K562 (cell line): ENCODE data around the gene CD34. TPM values are rescaled to one million over a fixed set of nuclear protein-coding genes. Genes with fewer than 3 reads are reported as not detected.
A peak's percentile ranks its signal among the peaks of the same experiment; 100 is the strongest.

Experiments used
- ILF3 ChIP-seq: fragments of 450-650 bp; IDR thresholded peaks from 2 replicates; pipeline ENCODE4 v1.6.1; 2018; ENCODE audit warnings: antibody characterized with exemption, mild to moderate bottlenecking, moderate library complexity, borderline replicate concordance
- MEIS2 ChIP-seq: fragments of 450-650 bp; IDR thresholded peaks from 2 replicates; pipeline ENCODE4 v1.6.1; 2014; ENCODE audit warnings: mild to moderate bottlenecking; ENCODE audit not compliant: partially characterized antibody
- NFXL1 ChIP-seq: fragments of 450-650 bp; formaldehyde crosslinking; IDR thresholded peaks from 2 replicates; pipeline ENCODE4 v1.4.0; 2021; ENCODE audit warnings: mild to moderate bottlenecking
- NRF1 ChIP-seq, 2 experiments: fragments of 450-650 bp; IDR thresholded peaks in 1 of 2; conservative IDR thresholded peaks in 1 of 2; 2 replicates each; pipeline ENCODE4 v1.6.1; 2014; ENCODE audit warnings: mild to moderate bottlenecking in 2 of 2
- RCOR1 ChIP-seq, 2 experiments: IDR thresholded peaks; 2 replicates each; pipeline ENCODE4 v1.6.1; 2012; ENCODE audit warnings: low read depth in 2 of 2, low read length in 2 of 2, borderline replicate concordance in 1 of 2, improper control_type of control experiment in 1 of 2
- SIRT6 ChIP-seq: IDR thresholded peaks from one replicate; pipeline ENCODE4 v1.6.1; 2012; ENCODE audit warnings: low read depth, mild to moderate bottlenecking, control low read depth, inconsistent platforms, low read length, moderate library complexity
- SMAD3 ChIP-seq: fragments of 450-650 bp; formaldehyde crosslinking; conservative IDR thresholded peaks from 2 replicates; pipeline ENCODE4 v1.4.0; 2020; ENCODE audit warnings: mild to moderate bottlenecking
- SP2 ChIP-seq: IDR thresholded peaks from 2 replicates; pipeline ENCODE4 v1.6.1; 2011; ENCODE audit warnings: mild to moderate bottlenecking, low read depth, low read length, moderate library complexity; ENCODE audit not compliant: poor library complexity, severe bottlenecking; ENCODE audit errors: extremely low read depth
- TAF1 ChIP-seq: IDR thresholded peaks from 2 replicates; pipeline ENCODE4 v1.6.1; 2011; ENCODE audit warnings: mild to moderate bottlenecking, low read length, moderate library complexity; ENCODE audit not compliant: insufficient read depth, control insufficient read depth, severe bottlenecking; ENCODE audit errors: extremely low read depth
- ZNF507 ChIP-seq: conservative IDR thresholded peaks from 2 replicates; pipeline ENCODE4 v1.6.1; 2017; ENCODE audit warnings: missing genetic modification characterization, missing compliant biosample characterization
- ZNF586 ChIP-seq: fragments of 450-650 bp; formaldehyde crosslinking; conservative IDR thresholded peaks from 2 replicates; pipeline ENCODE4 v1.4.0; 2020; ENCODE audit warnings: mild to moderate bottlenecking, moderate library complexity
- ZNF717 ChIP-seq: fragments of 250-450 bp; sonication (Bioruptor Pico); IDR thresholded peaks from 2 replicates; pipeline ENCODE4 v1.5.0; 2021
- ZNF785 ChIP-seq: fragments of 250-450 bp; sonication (Bioruptor Pico); IDR thresholded peaks from 2 replicates; pipeline ENCODE4 v1.4.0; 2020; ENCODE audit warnings: mild to moderate bottlenecking
- polyA plus RNA-seq, 8 experiments: library from polyadenylated mRNA; depleted of rRNA in 4 of 8; stranded (reverse) in 5 of 8; unstranded in 3 of 8; fragments of >200 nt; fragmentation: Nextera tagmentation in 2 of 8; fragmentation: Illumina TruSeq in 1 of 8; extraction: Ambion mirVana in 2 of 8; extraction: Trizol in 1 of 8; gene quantifications; 2 replicates each; pipeline versions ENCODE4 v1.2.1 to v1.2.3, GENCODE V29; 2011 to 2014; ENCODE audit warnings: inconsistent platforms in 1 of 8, missing spikeins in 1 of 8
- total RNA-seq, 7 experiments: library from RNA; depleted of rRNA in 6 of 7; stranded (reverse); fragments of >200 nt in 6 of 7; fragmentation: Illumina TruSeq in 2 of 7; extraction: Trizol in 2 of 7; gene quantifications; 2 replicates each; pipeline versions ENCODE4 v1.2.1 to v1.2.3, GENCODE V29; 2011 to 2021; ENCODE audit warnings: low replicate concordance in 1 of 7
- TF ChIP-seq, protein P1 (sequence below): fragments of 250-450 bp; sonication (Bioruptor Pico); IDR thresholded peaks from 2 replicates; pipeline ENCODE4 v1.6.1; 2021; ENCODE audit warnings: mild to moderate bottlenecking
- TF ChIP-seq, protein P2 (sequence below): fragments of 450-650 bp; conservative IDR thresholded peaks from 2 replicates; pipeline ENCODE4 v1.6.1; 2016; ENCODE audit warnings: missing genetic modification characterization, low read depth, mild to moderate bottlenecking, missing compliant biosample characterization, moderate library complexity
- TF ChIP-seq, protein P3 (sequence below): fragments of 450-650 bp; formaldehyde crosslinking; IDR thresholded peaks from 2 replicates; pipeline ENCODE4 v1.4.0; 2022; ENCODE audit warnings: missing genetic modification characterization
- TF ChIP-seq, protein P4 (sequence below): fragments of 250-450 bp; sonication (Bioruptor Pico); IDR thresholded peaks from 2 replicates; pipeline ENCODE4 v1.5.1; 2021; ENCODE audit warnings: mild to moderate bottlenecking
- TF ChIP-seq, protein P5 (sequence below): fragments of 450-650 bp; IDR thresholded peaks from 2 replicates; pipeline ENCODE4 v1.6.1; 2017; ENCODE audit warnings: antibody characterized with exemption, mild to moderate bottlenecking

The CD34 gene
- total and polyA plus RNA-seq, 9 of the 15 experiments (the other 6 are each of a cell fraction or from before 2014, with no cell fraction given) = not detected

DNA sequence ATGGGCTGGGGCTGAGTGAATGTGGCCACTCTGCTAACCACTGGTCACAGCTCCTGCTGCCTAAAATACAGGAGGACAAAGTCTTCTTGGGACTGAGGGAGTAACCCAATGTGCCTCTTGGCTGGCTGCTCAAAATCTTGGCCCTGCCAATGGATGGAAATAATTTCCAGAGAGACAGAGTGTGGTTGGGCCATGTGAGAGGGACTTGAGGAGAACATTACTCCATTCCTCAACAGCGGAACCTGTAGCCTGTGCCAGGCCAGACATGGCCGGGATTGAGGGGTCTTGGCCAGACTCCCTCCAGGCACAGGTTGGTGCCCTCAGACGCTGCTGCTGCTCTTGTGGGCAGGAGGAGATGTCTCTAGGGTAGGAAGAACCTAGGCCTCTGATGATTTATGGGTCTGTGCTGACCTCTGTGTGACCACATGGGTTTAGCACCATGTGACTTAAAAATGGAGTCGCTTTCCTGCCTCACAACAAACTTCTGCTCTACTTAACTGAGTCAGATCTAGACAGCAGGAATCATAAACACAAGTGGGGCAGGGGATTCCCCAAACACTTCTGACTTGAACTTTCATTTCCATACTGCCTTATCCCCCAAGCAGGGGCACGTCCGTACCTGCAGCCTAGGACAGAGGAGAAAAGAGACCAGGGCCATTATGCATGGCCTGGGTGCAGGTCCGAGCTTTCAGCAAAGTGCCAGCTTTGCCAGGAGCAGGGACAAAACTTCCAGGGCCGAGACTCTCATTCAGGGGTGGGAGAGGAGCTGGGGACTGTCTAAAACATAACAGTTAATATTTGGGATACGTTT lies 79.2 kb downstream of the CD34 start (continued):
- TF ChIP-seq ZNF507 (tag) = no peak
- TF ChIP-seq SIRT6 = no peak
- TF ChIP-seq RCOR1 (IDR thresholded peaks at IDR 0.05; ENCODE audit: borderline replicate concordance in 1 of 2, low read depth in 2 of 2, low read length in 2 of 2) = no peak
- TF ChIP-seq, protein P1, sequence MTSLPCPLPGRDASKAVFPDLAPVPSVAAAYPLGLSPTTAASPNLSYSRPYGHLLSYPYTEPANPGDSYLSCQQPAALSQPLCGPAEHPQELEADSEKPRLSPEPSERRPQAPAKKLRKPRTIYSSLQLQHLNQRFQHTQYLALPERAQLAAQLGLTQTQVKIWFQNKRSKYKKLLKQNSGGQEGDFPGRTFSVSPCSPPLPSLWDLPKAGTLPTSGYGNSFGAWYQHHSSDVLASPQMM = no peak
- no peak for TF ChIP-seq NRF1 (conservative IDR thresholded peaks at IDR 0.05 in 1 of 2, IDR thresholded peaks at IDR 0.05 in 1 of 2)
- no peak for TF ChIP-seq ZNF785
- no peak for TF ChIP-seq SP2
- TF ChIP-seq SMAD3 (CRISPR knock-in tag) = peak; percentile 70; the same call in 1 of the 2 replicates
- TF ChIP-seq, protein P2, sequence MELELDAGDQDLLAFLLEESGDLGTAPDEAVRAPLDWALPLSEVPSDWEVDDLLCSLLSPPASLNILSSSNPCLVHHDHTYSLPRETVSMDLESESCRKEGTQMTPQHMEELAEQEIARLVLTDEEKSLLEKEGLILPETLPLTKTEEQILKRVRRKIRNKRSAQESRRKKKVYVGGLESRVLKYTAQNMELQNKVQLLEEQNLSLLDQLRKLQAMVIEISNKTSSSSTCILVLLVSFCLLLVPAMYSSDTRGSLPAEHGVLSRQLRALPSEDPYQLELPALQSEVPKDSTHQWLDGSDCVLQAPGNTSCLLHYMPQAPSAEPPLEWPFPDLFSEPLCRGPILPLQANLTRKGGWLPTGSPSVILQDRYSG (tag) = peak; percentile 36; the same call in 1 of the 2 replicates
- TF ChIP-seq, protein P3, sequence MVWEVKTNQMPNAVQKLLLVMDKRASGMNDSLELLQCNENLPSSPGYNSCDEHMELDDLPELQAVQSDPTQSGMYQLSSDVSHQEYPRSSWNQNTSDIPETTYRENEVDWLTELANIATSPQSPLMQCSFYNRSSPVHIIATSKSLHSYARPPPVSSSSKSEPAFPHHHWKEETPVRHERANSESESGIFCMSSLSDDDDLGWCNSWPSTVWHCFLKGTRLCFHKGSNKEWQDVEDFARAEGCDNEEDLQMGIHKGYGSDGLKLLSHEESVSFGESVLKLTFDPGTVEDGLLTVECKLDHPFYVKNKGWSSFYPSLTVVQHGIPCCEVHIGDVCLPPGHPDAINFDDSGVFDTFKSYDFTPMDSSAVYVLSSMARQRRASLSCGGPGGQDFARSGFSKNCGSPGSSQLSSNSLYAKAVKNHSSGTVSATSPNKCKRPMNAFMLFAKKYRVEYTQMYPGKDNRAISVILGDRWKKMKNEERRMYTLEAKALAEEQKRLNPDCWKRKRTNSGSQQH (CRISPR knock-in tag) = no peak
- no peak for TF ChIP-seq TAF1
- no peak; the same call in 1 of the 2 replicates for TF ChIP-seq NFXL1 (CRISPR knock-in tag)
- peak; percentile 92 for TF ChIP-seq MEIS2
- no peak for TF ChIP-seq ILF3
- TF ChIP-seq ZNF717 (CRISPR knock-in tag) = no peak
- TF ChIP-seq, protein P4, sequence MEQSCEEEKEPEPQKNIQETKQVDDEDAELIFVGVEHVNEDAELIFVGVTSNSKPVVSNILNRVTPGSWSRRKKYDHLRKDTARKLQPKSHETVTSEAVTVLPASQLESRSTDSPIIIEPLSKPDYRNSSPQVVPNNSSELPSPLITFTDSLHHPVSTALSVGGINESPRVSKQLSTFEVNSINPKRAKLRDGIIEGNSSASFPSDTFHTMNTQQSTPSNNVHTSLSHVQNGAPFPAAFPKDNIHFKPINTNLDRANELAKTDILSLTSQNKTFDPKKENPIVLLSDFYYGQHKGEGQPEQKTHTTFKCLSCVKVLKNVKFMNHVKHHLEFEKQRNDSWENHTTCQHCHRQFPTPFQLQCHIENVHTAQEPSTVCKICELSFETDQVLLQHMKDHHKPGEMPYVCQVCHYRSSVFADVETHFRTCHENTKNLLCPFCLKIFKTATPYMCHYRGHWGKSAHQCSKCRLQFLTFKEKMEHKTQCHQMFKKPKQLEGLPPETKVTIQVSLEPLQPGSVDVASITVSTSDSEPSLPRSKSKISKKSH (CRISPR knock-in tag) = no peak
- TF ChIP-seq, protein P5, sequence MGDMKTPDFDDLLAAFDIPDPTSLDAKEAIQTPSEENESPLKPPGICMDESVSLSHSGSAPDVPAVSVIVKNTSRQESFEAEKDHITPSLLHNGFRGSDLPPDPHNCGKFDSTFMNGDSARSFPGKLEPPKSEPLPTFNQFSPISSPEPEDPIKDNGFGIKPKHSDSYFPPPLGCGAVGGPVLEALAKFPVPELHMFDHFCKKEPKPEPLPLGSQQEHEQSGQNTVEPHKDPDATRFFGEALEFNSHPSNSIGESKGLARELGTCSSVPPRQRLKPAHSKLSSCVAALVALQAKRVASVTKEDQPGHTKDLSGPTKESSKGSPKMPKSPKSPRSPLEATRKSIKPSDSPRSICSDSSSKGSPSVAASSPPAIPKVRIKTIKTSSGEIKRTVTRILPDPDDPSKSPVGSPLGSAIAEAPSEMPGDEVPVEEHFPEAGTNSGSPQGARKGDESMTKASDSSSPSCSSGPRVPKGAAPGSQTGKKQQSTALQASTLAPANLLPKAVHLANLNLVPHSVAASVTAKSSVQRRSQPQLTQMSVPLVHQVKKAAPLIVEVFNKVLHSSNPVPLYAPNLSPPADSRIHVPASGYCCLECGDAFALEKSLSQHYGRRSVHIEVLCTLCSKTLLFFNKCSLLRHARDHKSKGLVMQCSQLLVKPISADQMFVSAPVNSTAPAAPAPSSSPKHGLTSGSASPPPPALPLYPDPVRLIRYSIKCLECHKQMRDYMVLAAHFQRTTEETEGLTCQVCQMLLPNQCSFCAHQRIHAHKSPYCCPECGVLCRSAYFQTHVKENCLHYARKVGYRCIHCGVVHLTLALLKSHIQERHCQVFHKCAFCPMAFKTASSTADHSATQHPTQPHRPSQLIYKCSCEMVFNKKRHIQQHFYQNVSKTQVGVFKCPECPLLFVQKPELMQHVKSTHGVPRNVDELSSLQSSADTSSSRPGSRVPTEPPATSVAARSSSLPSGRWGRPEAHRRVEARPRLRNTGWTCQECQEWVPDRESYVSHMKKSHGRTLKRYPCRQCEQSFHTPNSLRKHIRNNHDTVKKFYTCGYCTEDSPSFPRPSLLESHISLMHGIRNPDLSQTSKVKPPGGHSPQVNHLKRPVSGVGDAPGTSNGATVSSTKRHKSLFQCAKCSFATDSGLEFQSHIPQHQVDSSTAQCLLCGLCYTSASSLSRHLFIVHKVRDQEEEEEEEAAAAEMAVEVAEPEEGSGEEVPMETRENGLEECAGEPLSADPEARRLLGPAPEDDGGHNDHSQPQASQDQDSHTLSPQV = peak; percentile 62; the same call in 1 of the 2 replicates
- no peak for TF ChIP-seq ZNF586 (CRISPR knock-in tag)
